HG03060 (cell line): ENCODE measurements around the gene GTSE1.
"Not testable (repeated sequence)": the region's sequence is repeated elsewhere in the genome, so short reads cannot be mapped to it uniquely, and the experiment has no call there.

Experiments used
- ATAC-seq: cut with Tn5 transposase; IDR thresholded peaks from one replicate; pipeline ENCODE4 v1.9.1; 2021; ENCODE audit warnings: low read depth, moderate number of reproducible peaks; ENCODE audit not compliant: unreplicated experiment

GTSE1 gene

GRCh38 chr22:46292173-46292572, 4.5 kb upstream of the GTSE1 start:
- ATAC-seq, result no peak

GRCh38 chr22:46292732-46293131, 3.9 kb upstream of the GTSE1 start:
- no peak for ATAC-seq

- ATAC-seq, result no peak
These were observed 3.0 kb upstream of the GTSE1 start for GRCh38 chr22:46293577-46294260.

GRCh38 chr22:46294784-46295183, 1.9 kb upstream of the GTSE1 start:
- ATAC-seq, result no peak

- no peak for ATAC-seq
These were observed 1.2 kb upstream of the GTSE1 start for GRCh38 chr22:46295277-46295971.

GRCh38 chr22:46297151-46297812, 612 bp downstream of the GTSE1 start:
- no peak for ATAC-seq

- no peak for ATAC-seq
These were observed 2.4 kb downstream of the GTSE1 start for GRCh38 chr22:46299101-46299500.

GRCh38 chr22:46300491-46300890, 3.8 kb downstream of the GTSE1 start:
- no peak for ATAC-seq

- no peak for ATAC-seq
These were observed 6.8 kb downstream of the GTSE1 start for GRCh38 chr22:46303347-46303965.

- ATAC-seq, result no peak
These were observed 11.8 kb downstream of the GTSE1 start for GRCh38 chr22:46308283-46308988.

- ATAC-seq, result no peak
These were observed 12.9 kb downstream of the GTSE1 start for GRCh38 chr22:46309526-46310085.

- no peak for ATAC-seq
These were observed 15.4 kb downstream of the GTSE1 start for GRCh38 chr22:46312056-46312455.

GRCh38 chr22:46312848-46313247, 16.2 kb downstream of the GTSE1 start:
- not testable (repeated sequence) for ATAC-seq

GRCh38 chr22:46315976-46316375, 19.3 kb downstream of the GTSE1 start:
- no peak for ATAC-seq

GRCh38 chr22:46317646-46318045, 21.0 kb downstream of the GTSE1 start:
- no peak for ATAC-seq

GRCh38 chr22:46318576-46318975, 21.9 kb downstream of the GTSE1 start:
- ATAC-seq, result no peak

- ATAC-seq, result no peak
These were observed 22.6 kb downstream of the GTSE1 start for GRCh38 chr22:46319319-46319718.

- no peak for ATAC-seq
These were observed 23.6 kb downstream of the GTSE1 start for GRCh38 chr22:46320166-46320710.

- no peak for ATAC-seq
These were observed 24.2 kb downstream of the GTSE1 start for GRCh38 chr22:46320716-46321386.
